OCI-LY3 (cell line): ENCODE measurements around the gene ESF1.

Experiments
- H2AFZ ChIP-seq: fragments of 200-600, 300-600 bp; shearing (Covaris generic); 2 replicates; pipeline ENCODE4 v1.6.0; 2014; ENCODE audit warnings: antibody characterized with exemption, low read depth, low read length
- H3K27ac ChIP-seq: fragments of 200-600, 300-600 bp; sonication (generic); 2 replicates; pipeline ENCODE4 v1.5.1; 2014; ENCODE audit warnings: mild to moderate bottlenecking, low read length, moderate library complexity, mixed read lengths
- H3K27me3 ChIP-seq: fragments of 200-600, 300-600 bp; sonication (generic); 2 replicates; pipeline ENCODE4 v1.6.1; 2014; ENCODE audit warnings: low read depth, low read length, mixed read lengths
- H3K36me3 ChIP-seq: fragments of 200-600, 300-600 bp; sonication (generic); replicated peaks from 2 replicates; pipeline ENCODE3; 2014; ENCODE audit warnings: low read depth, low read length, mixed read lengths
- H3K4me1 ChIP-seq: fragments of 300-600, 200-600 bp; sonication (generic); 2 replicates; pipeline ENCODE4 v1.6.1; 2014; ENCODE audit warnings: low read length, mixed read lengths
- H3K4me2 ChIP-seq: fragments of 200-600, 300-600 bp; sonication (generic); 2 replicates; pipeline ENCODE4 v1.6.1; 2014; ENCODE audit warnings: low read length, mixed read lengths
- H3K4me3 ChIP-seq: fragments of 300-600, 200-600 bp; sonication (generic); 2 replicates; pipeline ENCODE4 v1.5.1; 2014; ENCODE audit warnings: antibody characterized with exemption, mild to moderate bottlenecking, low read length, moderate library complexity
- H3K79me2 ChIP-seq: fragments of 300-600, 200-600 bp; shearing (Covaris generic); 2 replicates; pipeline ENCODE4 v1.6.1; 2014; ENCODE audit warnings: mild to moderate bottlenecking, low read length, mixed read lengths
- H3K9ac ChIP-seq: fragments of 300-600, 200-600 bp; shearing (Covaris generic); 2 replicates; pipeline ENCODE4 v1.6.0; 2014; ENCODE audit warnings: mild to moderate bottlenecking, low read length, moderate library complexity
- H3K9me3 ChIP-seq: fragments of 200-600, 300-600 bp; shearing (Covaris generic); 2 replicates; pipeline ENCODE4 v1.6.1; 2014; ENCODE audit warnings: low read length, mixed read lengths; ENCODE audit not compliant: insufficient read depth
- H4K20me1 ChIP-seq: fragments of 200-600, 300-600 bp; sonication (generic); 2 replicates; pipeline ENCODE4 v1.6.1; 2016; ENCODE audit warnings: low read length, mixed read lengths; ENCODE audit not compliant: insufficient read depth
- EZH2phosphoT487 ChIP-seq: fragments of 200-600 bp; shearing (Covaris generic); IDR thresholded peaks from 2 replicates; pipeline ENCODE4 v1.6.1; 2018; ENCODE audit warnings: antibody characterized with exemption, mixed run types, low read depth
- TF ChIP-seq, protein P1 (sequence below): fragments of 200-600, 300-600 bp; sonication (generic); IDR thresholded peaks from 2 replicates; pipeline ENCODE4 v1.5.1; 2014; ENCODE audit warnings: antibody characterized with exemption, low read length, low read depth

Gene ESF1

DNA sequence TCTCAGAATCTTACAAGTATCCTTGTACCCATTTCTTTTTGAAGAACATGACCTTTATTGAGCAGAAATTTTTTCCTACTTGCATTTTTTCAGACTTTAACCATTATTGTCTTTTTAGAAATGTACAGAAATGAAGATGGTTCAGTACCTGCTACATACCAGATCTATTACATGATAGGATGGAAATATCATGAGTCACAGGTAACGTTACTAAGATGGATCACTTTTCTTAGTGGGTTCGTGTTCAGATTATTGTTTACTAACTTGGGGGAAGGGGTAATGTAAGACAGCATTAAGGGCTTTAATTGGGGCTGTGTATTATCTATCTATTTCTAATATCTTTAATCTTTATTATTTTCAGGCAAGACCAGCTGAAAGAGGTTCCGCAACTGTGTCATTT is 32.0 kb upstream of the ESF1 start:
- Histone ChIP-seq H3K9me3 (no peaks in the 10 kb centered on the region), H3K36me3 (peaks cover 50% of the 10 kb centered on the region), H3K4me1 (no peaks in the 10 kb centered on the region), H2AFZ (no peak overlapping the region), H3K4me2 (no peak overlapping the region), H3K79me2 (no peaks in the 10 kb centered on the region), H3K4me3 (no peak overlapping the region), H3K9ac (no peak overlapping the region), H3K27me3 (no peaks in the 10 kb centered on the region), H4K20me1 (no peaks in the 10 kb centered on the region), H3K27ac (no peak overlapping the region)
- TF ChIP-seq, protein P1, sequence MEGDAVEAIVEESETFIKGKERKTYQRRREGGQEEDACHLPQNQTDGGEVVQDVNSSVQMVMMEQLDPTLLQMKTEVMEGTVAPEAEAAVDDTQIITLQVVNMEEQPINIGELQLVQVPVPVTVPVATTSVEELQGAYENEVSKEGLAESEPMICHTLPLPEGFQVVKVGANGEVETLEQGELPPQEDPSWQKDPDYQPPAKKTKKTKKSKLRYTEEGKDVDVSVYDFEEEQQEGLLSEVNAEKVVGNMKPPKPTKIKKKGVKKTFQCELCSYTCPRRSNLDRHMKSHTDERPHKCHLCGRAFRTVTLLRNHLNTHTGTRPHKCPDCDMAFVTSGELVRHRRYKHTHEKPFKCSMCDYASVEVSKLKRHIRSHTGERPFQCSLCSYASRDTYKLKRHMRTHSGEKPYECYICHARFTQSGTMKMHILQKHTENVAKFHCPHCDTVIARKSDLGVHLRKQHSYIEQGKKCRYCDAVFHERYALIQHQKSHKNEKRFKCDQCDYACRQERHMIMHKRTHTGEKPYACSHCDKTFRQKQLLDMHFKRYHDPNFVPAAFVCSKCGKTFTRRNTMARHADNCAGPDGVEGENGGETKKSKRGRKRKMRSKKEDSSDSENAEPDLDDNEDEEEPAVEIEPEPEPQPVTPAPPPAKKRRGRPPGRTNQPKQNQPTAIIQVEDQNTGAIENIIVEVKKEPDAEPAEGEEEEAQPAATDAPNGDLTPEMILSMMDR = no peak
- no peak for TF ChIP-seq EZH2phosphoT487

DNA sequence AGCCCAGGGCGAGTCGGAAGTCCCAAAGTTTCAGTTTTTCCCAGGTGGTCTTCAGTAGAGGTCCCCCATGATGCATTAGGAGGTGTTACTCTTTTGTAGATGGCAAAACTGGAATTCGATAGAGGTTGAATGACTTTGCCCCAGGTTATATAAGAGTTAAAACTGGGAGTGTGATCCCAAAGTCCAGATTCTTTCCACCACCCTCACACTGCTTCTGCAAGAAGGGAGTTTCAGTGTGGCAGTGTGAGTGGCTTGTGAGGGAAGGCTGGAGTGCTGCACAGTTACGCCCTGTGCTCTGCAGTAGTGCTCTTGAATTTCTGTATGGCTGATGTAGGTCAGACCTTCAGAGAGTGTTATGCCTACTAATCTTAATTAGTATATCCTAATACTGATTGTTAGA is 30.0 kb upstream of the ESF1 start:
- TF ChIP-seq, protein P1 = no peak
- no peak for TF ChIP-seq EZH2phosphoT487
- Histone ChIP-seq H3K36me3 (peaks cover 69% of the 10 kb centered on the region), H2AFZ (no peak overlapping the region), H3K4me3 (no peak overlapping the region), H3K27me3 (no peaks in the 10 kb centered on the region), H3K79me2 (no peaks in the 10 kb centered on the region), H3K4me2 (no peak overlapping the region), H4K20me1 (no peaks in the 10 kb centered on the region), H3K9ac (no peak overlapping the region), H3K4me1 (no peaks in the 10 kb centered on the region), H3K9me3 (no peaks in the 10 kb centered on the region), H3K27ac (no peak overlapping the region)

DNA sequence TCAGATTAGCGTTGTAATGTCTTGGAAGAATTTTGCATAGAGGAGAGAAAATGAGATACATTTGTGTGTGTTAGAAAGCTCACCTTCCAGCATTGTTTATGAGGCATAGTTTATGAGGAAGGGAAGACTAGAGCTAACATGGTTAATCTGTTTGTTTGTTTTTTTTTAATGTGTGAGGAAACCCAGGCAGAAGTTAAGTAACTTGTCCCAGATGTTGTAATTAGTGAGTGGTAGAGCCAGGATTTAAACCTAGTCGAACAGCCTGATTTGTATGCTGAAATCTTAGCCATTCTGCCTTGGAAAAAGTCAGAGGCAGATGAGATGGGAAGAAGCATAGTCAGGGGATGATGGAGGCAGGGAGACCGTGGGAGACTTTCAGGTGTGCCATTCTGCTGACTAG is 29.2 kb upstream of the ESF1 start:
- Histone ChIP-seq H3K9me3 (no peaks in the 10 kb centered on the region), H3K79me2 (no peaks in the 10 kb centered on the region), H3K9ac (no peak overlapping the region), H3K27ac (no peak overlapping the region), H3K4me1 (no peaks in the 10 kb centered on the region), H3K27me3 (no peaks in the 10 kb centered on the region), H3K36me3 (peaks cover 75% of the 10 kb centered on the region), H3K4me3 (no peak overlapping the region), H2AFZ (no peak overlapping the region), H4K20me1 (no peaks in the 10 kb centered on the region), H3K4me2 (no peak overlapping the region)
- no peak for TF ChIP-seq EZH2phosphoT487

DNA sequence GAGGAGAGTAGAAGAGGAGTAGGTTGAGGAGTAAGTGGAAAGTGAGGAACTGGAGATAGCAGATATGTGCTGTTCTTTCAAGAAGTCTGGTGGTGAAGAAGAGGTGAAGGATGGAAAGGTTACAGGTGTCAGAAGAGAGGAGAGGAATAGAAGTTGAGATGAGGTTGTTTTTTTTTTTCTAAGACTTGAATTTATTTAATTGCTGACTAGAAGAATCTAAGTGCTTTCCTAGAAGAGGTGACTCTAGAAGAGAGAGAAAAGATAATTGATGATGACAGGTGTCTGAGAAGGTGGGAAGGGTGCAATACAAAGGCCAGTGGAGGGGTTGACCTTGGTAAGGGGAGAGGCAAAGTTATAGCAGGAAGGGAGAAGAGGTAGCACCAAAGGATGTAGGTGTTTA is 25.7 kb upstream of the ESF1 start:
- peaks cover 67% of the 10 kb centered on the region for H3K36me3 ChIP-seq
- no peak overlapping the region for H3K4me2 ChIP-seq
- H3K9me3 ChIP-seq = no peaks in the 10 kb centered on the region
- no peaks in the 10 kb centered on the region for H3K4me1 ChIP-seq
- TF ChIP-seq, protein P1 = no peak
- TF ChIP-seq EZH2phosphoT487 = no peak
- no peak overlapping the region for H3K4me3 ChIP-seq
- no peaks in the 10 kb centered on the region for H3K27me3 ChIP-seq
- H3K9ac ChIP-seq = no peak overlapping the region
- no peaks in the 10 kb centered on the region for H3K79me2 ChIP-seq
- H2AFZ ChIP-seq = no peak overlapping the region
- no peaks in the 10 kb centered on the region for H4K20me1 ChIP-seq
- H3K27ac ChIP-seq = no peak overlapping the region

- no peak overlapping the region for H3K4me2 ChIP-seq
- no peaks in the 10 kb centered on the region for H3K4me1 ChIP-seq
- H3K79me2 ChIP-seq = no peaks in the 10 kb centered on the region
- H4K20me1 ChIP-seq = no peaks in the 10 kb centered on the region
- TF ChIP-seq EZH2phosphoT487 = no peak
- TF ChIP-seq, protein P1 = no peak
- no peak overlapping the region for H2AFZ ChIP-seq
- H3K4me3 ChIP-seq = no peak overlapping the region
- H3K9me3 ChIP-seq = no peaks in the 10 kb centered on the region
- H3K27me3 ChIP-seq = no peaks in the 10 kb centered on the region
- no peak overlapping the region for H3K27ac ChIP-seq
- H3K9ac ChIP-seq = no peak overlapping the region
- peaks cover 63% of the 10 kb centered on the region for H3K36me3 ChIP-seq
These were observed 25.1 kb upstream of the ESF1 start for GRCh38 chr20:13809855-13810254.
